ENCODE results near the gene PKD1L1. TPM values are rescaled to one million over a fixed set of nuclear protein-coding genes. Genes with fewer than 3 reads are reported as not detected.

The PKD1L1 gene
- polyA plus RNA-seq, 5 donors: 0.20 to 0.54 (median 0.28) TPM

DNA sequence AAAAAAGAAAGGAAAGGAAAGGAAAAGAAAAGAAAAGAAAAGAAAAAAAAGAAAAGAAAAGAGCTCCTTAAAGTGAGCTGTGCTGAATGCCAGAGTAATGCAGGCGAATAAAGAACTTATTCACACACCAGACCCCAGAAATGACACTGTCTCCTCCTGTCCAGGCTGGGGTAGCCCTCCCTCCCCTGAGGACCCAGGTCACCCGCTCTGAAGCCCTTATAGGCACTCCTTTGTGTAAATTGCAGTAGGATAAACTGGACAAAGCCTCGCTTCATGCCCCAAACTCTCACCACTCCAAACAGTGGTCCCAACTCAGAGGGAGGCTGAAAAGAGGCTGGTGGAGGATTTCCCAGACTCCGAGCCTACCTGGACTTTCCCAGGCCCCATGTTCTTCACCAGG lies 46.3 kb downstream of the PKD1L1 start:
- no peak for DNase-seq

DNA sequence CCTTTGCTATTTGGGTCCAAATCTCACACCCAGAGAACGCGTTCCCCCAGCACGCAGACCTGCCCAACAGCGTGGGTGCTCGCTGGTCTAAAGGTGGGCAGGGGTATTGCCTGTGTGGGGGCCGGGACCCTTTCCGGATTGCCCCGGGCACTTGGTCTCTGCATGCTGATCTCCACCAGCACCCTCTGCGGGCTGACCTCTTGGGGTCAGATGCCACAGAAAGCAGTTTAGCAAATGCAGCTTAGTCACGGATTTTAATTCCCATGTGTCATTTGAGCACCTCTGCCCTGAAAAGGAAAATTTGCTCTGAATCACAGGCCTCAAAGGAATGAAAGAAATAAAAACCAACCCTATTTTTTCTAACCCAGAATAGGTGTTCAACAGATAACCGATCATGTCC lies 46.7 kb downstream of the PKD1L1 start:
- DNase-seq: no peak

DNA sequence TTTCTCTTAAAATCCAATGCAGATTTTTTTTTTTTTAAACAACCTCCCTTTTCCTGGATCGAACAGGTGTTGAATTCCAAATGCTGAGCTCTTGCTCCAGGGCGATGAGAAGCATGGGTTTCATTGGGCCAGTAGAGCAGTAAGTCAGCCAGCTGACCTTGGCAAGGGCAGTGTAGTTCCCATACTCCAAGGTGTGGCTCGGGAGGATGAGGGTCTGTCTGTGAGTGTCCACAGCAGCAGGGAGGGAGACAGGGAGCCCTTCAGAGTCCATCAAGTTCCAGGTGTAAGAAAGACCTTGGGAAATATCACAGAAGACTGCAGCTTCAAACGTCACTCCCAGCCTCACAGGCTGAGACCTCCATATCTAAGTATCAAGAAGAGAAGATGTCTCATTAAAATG lies 50.4 kb downstream of the PKD1L1 start:
- no peak for DNase-seq

DNA sequence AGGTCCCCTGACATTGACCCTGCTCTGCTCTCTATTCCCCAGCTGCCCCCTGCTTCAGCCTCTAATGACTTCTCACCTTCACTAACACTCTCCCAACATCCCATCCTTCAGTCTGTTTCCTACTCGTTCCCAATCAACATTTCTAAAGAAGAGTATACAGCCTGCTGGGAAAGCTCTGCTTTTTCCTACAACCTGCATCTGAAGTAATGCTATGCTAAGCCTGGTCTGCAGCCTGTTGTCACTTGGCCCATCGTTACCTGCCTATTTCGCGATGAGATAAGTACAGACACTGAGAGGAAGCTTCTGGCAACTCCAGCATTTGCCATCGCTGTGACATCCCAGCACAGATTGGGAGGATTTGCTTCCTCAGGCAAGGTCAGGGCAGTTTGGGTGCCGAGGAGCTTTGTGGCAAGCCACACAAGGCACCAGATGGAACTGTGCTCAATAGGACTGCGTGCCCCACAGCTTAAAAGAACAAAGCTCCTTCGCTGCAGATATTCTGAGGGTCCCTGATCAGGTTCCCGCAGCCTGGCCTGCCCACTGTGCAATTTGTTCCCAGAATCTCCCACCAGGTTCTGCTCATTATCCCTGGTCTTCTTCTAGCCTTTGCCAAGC lies 51.4 kb downstream of the PKD1L1 start:
- DNase-seq: no peak

DNA sequence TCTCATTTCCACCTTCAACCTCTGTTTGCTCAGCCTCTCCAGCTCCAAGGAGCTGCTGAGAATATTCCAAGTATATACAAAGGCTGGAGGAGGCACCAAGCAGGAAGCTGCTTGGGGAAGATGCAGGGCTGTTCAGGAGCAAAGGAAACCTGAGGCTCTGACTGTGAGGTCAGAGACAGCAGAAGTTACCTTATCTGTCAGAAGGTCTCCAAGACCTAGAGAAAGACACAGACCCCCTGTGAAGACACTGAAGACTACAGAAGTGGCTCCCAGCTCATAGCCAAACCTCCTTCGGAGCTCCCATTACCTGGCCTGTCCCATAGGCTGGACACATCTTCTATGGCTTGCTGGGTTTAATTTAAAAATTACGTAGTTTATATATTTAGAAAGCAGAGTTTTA lies 53.2 kb downstream of the PKD1L1 start:
- no peak for DNase-seq

DNA sequence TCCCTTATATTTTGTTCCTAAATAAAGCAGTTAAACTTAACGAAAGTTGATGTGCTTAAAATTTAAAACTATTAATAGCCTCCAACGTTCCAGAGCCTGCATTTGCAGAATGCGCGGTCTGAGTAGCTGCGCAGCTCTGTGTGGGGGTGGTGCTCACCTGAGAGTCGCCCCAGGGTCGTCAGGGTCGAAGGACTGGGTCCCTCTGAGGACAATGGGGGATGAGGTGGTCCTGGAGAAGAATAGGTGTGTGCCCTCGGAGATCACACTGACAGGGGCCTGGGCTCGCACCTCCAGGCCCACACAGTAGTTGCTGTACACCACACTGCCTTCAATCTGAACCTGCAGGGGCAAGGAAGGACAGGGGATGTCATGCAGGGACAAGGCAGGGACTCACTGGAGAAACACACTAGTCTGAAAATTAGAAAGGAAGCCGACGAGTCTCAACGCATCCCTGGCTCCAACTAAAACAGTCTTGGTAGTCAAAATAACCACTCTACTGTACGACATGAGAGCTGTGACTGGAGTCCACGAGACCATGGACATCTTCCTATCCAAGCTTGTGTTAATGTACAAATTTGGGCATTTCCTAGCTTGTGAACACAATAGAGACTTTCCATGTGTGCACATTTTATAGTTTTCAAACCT lies 54.4 kb downstream of the PKD1L1 start:
- DNase-seq: no peak

DNA sequence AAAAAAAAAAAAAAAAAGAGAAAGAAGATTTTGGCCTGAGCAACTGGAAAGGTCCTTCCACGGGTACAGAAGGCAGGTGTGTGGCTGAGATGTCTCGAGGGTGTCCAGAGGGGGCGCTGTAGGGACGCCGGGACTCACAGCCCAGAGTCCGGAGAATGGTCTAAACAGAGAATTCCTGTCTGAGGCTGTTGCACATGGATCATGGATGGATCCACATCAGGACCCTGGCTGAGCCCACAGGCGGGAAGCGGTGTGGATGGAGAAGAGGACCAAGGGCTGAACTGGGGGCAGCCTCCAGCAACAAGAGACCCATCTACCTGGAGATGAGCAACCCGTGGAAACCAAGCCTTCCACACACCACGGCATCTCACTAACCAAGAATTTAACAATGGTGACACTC lies 55.0 kb downstream of the PKD1L1 start:
- no peak for DNase-seq

DNA sequence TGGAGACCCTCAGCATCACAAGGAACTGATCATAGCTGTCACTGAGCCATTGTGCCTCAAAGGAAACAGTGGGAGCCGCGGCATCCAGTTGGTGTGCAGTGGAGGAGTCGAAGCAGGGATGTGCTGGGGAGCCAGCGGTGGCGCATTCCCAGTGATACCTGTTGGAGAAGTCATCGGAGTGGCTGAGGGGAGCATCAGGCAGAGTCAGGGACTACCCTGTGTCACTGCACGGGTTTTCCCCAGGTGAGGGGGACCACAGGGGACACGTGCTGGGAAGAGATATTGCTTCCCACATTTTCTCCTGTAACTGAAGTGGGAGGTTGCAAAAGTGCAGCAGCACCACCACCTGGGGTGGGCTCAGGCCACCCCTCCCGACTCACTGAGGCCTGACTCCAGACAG lies 57.7 kb downstream of the PKD1L1 start:
- no peak for DNase-seq

DNA sequence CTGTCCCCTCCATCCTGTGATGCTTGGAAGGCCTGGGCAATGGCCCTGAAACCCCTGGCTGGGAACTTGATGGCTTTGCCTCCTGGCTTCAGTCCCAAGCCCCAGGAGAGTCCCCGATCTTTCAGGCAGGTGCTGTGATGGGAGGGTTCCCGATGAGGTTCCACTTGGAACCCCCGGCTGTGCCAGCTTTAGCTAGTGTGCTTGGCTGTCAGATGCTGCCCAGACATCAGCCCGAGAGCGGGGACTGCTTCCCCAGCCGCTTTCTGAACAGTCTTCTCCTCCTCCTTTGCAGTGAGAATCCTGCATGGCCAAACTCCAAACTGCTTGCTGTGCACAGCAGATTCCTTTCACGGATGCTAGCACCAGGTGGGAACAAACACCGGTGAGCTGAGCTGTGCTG lies 58.1 kb downstream of the PKD1L1 start:
- no peak for DNase-seq

DNA sequence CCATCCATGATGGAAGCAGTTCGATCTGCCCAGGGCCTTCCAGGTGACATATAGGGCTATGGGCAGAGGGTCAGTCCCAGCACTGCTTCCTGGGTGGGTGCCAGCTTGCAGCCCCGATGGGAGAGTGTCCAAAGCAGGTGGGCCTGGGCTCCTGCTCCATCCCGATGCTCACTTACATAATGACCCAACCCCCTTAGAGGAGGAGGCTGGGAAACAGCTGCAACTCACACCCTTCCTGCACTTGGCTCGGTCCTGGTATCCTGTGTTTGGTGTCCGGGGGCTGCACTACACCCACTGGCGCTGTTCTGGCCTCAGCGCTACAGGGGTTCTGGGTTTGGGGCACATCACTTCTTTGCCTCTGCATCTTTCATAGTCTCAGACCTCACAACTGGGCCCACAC lies 58.5 kb downstream of the PKD1L1 start:
- DNase-seq: no peak

DNA sequence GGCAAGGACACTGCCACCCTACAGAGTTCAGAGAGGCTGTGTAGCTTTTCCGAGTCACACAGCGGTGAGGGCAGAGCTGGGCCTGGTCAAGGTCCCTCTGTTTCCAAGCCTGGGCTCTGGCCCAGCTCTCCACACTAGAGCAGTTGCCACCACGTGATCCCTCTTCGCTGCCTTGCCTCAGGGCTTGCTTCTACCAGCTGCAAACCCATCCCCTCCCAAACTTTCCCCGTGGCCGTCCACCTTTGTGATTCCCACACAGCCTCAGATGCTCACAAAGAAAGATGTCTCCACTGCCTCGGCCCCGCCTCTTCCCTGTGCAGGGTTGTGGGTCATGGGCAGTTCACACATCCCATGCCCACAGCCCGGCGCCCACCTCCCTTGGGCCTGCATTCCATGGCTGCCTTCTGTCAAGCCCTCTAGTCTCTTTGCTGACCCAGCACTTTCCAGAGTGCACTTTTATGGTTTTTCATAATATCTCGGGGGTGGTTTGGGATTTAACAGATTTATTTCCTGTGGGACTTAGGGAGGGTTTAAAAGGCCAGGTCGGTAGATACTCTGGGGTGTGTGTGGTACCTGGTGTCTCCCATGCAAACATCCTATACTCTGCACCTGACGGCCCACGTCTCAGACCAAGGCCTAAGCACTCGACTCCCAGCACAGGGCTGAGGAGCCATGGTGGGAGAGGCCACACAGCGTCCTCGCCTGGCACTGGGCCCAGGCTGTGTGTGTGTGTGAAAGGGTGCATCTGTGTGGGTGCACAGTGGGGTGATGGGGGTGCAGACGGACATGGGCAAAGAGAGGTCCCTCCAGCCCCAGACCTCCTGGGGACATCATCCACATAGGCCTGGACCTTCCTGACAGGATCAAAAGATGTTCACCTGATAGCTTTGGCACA lies 59.6 kb downstream of the PKD1L1 start:
- DNase-seq: no peak

DNA sequence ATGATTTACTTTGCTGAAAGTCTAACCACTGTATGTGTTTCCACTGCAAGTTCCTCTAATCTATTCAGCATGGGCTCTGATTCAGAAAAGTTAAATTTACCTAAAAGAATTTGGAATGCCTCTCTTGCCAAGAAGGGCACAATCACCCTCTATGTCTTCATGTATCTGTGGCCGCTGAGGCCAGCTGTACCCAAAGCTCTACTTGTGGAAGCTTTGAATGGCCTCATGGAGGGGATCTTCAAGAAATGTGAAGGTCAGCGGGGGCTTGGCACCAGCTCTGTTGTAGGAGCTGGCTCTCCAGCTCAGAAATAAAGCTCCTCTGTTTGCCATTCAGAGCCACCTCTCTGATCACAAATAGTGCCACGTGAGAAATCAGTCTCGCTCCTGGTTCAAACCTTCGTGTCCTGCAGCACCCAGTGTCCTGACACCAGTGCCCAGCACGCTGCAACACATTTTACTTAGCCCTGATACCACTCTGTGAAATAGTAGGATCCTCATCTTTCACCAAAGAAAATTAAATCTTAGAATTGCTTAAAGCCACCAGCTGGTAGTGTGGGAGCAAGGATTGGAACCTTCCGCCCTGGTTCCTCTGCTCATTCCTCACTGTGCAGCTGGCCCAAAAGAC lies 61.1 kb downstream of the PKD1L1 start:
- DNase-seq: no peak

DNA sequence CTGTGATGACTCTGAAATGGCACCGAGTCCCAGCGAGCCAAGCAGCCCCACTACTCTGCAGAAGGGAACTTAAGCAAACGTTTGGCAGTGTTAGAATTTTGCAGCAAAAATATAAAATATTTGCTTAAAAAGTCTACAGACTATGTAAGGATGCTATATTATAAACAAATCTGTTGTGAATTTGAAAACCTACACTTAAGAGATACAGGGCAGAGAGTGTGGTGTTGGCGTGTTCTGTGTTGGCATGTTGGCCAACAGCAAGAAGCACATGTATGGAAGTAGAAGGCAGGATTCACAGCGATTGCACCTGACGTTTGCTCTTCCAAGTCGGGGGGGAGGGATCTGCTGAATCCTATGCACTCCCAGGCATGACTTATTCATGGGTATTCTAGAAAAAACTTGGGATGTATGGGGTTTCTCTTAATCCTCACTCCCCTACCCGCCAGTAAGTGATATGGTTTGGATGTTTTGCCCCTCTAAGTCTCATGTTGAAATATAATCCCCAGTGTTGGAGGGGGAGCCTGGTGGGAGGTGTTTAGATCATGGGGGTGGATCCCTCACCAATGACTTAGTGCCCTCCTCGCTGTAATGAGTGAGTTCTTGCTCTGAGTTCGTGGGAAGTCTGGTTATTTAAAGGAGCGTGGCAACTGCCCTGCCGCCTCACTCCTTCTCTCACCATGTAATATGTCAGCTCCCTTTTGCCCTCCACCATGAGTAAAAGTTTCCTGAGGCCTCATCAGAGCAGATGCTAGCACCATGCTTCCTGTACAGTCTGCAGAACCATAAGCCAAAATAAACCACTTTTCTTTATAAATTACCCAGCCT lies 62.1 kb downstream of the PKD1L1 start:
- DNase-seq: no peak

DNA sequence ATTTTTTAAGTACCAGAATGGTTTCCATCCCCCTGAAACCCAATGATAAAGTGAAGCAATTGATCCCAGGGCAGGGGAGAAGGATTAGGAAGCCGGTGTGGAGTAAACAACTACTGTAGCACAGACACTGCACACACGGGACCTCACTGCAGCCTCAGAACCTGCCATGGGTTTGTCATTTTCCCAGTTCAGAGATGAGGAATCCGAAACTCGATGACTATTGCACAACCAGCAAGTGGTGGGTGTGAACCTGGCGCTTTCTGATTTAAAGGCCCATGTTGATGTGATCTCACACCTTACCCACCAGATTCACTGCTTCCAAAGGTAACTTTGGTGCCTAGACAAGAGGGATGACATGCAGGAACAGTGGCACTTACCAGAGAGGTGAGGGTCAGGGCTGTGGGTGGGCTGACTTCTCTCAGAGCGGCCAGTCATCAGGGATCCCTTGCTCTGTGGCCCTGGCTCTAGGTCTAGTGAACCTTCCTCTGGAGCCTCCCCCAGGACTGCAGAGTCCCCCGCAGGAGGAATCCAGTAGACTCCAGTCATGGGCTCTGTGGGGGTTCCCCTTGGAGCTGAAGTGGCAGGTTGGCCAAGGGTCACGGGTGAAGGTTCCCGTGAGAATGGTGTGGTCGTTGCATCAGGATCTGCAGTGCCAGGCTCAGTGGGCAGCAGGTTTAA lies 62.8 kb downstream of the PKD1L1 start:
- DNase-seq: no peak

DNA sequence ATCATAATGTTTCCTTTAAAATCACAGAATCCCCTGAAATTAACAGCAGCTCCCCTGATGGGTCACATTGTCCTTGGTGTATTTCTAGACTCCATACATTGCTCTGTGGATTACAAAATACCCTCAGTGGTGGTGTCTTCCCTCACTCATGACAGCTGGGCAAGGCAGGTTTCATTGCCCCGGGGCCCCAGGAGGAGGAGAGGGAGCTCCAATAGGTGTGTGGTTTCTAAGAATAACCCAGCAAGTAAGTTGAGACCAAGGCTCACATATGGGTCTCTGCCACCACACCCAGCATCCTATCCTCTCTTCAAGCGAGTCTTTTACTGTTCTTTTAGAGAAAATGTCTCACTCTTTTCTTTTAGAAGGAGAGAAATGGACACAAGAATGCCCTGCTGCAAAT lies 63.6 kb downstream of the PKD1L1 start:
- DNase-seq: no peak

DNA sequence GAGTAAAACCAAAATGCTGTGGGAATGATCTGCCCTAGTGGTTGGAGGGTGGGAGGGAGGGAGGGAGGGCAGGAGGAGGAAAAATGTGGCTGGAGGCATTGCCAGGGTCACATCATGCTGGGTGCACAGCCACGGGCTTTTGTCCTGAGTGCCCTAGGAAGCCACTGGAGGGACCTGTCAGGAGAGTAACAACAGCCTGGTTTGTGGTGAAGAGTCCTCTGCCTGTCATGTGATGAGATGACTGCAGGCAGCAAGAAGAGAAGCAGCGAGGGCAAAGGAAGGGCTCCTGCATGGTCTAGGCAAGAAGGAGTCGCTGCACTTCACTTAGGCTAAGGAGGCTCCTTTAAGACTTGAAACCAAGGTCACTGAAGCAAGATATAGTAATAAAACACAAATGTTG lies 65.6 kb downstream of the PKD1L1 start:
- no peak for DNase-seq

DNA sequence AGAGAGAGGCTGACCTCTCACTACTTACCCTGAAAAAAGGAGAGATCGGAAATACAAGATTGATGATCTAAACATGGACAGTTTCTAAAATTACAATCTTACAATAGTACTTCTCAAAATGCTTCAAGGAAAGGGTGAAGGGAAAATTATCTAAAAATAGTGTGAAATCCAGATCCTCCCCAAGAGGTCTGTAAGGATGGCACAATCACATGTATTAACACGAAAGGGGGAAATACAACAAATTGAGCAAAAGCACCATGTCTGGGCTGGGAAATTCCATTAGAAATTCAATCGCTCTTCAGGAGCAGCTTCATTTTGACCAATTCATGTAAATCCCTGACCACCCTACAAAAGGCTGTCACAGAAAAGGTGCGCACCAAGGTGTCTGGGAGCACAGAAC lies 67.0 kb downstream of the PKD1L1 start:
- no peak for DNase-seq

DNA sequence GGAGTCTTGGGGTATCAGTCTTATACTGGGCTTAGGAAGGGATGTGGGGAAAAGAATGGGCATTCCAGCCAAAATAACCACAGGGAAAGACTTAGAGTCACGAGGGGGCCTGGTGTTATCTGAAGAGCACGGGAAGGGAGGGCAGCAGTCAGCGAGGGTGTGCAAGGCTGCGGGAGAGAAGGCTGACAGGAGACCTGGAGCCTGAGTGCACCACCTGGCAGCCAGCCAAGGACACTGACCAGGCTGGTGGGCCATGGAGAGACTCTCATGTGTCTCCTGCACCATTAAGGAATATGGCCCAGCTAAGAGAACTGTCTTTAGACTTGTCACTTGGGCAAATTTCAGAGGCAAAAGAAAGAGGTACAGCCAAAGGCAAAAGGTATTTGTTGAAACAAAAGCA lies 69.6 kb downstream of the PKD1L1 start:
- no peak for DNase-seq

DNA sequence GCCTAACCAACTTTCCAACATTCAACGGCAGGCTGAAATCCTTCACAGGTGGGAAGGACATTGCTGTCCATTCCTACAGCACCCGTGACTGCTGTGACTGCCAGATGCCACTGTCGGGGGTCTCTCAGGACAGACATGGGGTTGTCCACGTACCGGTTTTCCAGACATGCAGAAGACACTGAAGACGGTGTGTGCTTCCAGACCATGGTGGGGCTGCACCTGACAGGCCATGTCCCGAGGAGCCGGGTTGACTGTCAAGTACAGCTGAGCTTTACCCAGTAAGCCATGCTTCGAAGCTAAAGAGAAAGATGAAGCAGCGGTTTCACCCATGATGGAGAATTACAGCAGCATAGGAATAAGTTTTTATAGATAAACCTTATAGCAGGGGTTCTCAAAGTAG lies 70.9 kb downstream of the PKD1L1 start:
- DNase-seq: no peak

DNA sequence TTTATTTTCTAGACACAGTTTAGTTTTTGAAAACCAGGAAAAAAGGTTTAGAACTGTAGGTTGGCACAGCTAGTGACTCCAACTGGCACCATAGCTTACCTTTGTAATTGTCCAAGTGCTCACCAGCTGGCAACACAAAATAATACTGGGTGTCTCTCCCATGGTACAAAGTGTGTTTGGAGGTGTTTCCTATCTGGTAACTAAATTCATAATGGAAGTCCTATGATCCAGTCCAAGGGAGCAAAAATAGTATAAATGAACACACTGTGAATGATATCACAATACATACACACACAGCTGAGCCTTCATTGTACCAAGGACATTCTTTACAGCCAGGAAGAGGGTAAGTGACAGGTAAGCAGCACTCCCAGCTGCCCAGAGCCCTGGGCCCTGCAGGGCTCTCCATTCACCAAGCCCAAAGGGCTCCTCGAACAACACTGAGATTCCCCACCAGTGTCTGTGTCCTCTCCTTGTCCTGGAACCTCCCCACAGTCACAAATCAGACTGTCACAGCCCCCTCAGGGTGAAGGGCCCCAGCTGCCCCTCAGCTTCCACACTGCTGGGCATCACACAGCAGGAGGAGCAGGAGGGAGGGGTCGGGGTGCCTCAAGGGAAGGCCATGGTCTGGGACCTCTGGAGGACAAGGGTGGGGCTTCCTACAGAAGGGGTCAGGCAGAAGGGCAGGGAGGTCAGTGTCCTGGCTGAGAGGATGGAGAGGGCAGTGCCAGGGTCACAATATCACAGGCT lies 72.1 kb downstream of the PKD1L1 start:
- no peak for DNase-seq

Measured in right lung (tissue), 5 donors.